ENCODE measurements around the gene GTF2E1.
"Not testable (repeated sequence)": the region's sequence is repeated elsewhere in the genome, so short reads cannot be mapped to it uniquely, and the experiment has no call there.

GTF2E1 gene

DNA sequence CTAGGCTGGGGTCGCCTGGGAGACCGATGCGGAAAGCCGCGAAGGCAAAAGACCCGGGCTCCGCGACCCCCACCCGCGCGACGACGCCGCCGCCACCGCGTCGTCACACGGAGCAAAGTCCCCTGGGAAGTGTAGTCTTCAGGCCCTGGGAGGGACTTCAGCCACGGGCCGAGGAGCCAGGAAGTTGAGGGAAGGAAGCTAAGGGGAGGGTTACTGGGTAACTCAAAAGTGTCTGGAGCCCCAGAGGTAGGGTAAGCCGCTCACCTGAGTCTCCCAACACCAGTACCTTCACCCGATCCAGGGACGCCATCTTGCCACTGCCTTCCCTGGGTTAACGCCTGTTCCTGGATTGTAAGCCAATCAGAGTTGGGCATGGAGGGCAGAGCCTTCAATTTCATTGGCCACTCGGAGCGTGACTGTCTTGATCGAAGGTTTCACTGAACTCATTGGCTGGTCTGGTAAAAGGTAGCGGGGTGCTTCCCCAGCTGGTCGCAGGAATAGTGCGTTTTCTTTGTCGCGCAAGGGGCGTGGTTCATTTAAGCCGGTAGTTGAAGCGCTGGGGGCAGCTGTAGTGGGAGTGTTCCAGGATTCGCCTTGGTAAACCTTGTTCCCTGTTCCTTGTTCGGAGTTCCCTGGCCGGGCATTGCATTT is at the start of gene GTF2E1, which contains the start of gene RABL3:
GTF2E1 (plus strand) TSS at position 547 of the 651 bp plus-strand sequence. CDS start 7,809 bp downstream, outside the sequence.
RABL3 (minus strand) TSS at position 319 of the 651 bp plus-strand sequence; CDS start at position 310, 9 bp downstream.
- peak; percentile 89 for DNase-seq

DNA sequence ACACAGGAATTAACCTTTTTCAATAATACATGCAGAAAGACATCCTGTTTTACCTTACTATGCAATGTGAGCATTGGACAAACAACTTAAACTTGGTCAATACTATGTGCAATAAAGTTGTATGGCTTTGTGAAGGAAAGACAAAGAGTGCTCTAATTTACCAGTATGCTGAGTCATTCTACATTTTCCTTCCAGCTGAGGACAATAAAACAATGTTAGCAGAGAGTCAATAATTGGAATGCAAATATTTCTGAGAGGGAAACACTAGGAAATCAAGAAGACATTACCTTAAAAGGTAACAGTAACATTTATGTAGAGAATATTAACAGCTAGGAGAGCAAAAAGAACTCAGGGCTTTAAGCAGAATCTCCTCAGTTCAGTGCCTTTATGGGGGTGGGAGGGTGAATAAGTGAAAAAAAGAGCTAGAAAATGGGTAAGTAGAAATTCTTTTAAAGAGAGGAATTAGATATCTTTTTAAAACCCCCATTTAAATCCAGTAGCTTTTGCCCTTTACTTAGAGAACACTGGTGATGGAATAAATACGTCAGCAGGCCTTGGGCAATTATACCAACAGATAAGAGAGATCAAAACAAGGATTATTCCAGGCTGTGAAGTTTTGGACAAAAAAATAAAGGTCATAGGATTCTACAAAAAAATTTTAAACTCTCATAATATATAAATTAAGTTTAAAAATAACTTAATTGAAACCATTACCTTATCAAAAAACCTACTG is 48.9 kb upstream of the GTF2E1 start:
- DNase-seq = no peak

DNA sequence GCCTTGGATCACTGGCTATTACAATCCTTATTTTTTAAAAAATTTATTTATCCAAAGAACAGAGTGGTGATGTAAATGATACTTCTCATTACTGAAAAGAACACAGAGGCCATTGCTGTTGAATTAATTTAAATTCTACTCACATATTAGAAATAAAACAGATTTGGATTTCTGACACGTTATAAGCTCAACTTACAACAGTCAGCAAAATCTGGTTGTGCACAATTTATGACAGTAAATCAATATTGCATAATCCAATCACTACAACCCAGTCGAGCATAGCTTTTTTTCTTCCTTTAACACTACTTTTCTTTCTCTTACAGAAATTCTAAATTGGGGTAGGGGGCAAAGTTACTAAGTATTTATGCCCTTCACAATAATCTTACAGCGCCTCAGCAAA is 43.2 kb upstream of the GTF2E1 start:
- no peak for DNase-seq

DNA sequence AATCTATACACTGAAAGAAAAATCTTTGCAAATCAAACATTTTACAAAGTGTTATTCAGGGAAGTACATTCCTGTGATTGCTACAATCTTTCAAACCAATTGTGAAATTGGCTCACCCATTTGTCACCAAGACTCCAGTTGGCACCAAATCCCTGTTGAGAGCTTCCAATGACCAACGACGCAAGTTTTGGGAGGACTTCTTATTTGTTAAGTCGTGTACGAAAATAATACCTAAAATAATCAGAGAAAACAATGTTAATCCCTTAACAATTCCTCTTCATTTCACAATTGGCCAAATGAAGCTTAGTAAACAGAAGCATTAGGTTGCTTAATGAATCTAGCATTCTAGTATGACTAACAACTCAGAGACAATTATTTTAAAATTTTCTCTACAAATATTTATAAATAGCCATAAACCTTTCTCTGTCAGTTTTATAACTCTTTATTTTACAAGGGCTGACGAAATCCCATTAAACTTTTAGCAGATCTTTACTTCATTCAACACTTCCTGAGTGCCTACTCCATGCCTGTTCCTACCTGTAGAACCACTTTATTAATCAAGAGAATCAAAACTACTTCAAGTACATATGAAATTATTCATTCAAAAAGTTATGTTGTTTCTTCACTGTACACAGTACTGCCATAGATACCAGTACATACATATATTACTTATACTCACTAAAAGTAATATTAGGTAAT is 36.5 kb upstream of the GTF2E1 start:
- no peak for DNase-seq

DNA sequence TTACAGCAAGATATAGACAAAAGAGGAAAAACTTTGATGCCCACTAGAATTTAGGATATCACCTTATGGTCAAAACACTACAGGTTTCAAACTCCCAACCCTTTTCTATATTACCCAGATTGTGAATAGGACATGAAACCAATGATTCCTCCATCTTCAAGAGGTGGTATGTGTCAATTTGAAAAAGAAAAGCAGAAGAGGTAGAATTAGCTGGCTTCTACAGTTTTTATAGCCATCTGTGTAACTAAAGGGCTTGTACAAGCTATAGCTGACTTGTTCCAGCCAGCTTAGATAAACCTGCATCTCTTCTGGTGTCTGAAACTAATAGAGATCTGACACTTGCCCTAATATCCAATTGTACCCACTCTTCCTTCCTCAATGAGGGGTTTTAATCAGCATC is 35.6 kb upstream of the GTF2E1 start:
- DNase-seq = no peak

DNA sequence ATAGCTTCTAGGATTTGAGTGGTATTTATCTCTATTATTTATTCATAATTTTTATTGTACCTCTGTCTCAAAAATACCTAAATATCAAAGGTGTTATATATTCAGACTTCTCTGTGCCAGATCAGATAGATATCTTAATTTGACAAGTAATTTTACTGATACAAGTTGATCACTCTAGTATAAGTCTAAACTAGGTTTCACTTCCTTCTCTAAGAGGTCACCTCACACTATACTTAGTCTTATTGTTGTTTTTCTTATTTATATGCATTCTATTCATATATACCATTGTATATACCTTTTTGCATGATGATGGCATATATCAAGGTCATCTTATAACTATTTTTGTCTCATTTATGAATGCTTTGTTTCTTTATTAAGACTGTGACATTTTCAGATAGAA is 34.1 kb upstream of the GTF2E1 start:
- no peak for DNase-seq

DNA sequence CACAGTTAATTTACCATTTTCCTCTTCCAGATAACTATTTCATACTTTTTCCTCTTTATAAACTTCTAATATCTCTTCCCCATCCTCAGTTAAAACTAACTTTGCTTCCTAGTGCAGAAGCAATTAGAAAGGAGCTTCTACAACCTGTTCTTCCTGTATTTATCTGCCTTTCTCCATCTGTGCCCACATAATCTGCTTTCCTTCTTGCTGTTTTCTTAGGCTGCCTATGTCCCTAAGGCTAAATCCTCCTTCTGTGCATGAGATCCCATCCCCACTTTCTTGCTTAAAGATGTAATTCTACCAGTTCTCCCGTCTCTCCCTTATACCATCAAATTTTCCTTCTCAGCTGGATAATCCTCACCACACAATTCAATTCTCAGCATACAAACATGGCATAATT is 32.2 kb upstream of the GTF2E1 start:
- no peak for DNase-seq

DNA sequence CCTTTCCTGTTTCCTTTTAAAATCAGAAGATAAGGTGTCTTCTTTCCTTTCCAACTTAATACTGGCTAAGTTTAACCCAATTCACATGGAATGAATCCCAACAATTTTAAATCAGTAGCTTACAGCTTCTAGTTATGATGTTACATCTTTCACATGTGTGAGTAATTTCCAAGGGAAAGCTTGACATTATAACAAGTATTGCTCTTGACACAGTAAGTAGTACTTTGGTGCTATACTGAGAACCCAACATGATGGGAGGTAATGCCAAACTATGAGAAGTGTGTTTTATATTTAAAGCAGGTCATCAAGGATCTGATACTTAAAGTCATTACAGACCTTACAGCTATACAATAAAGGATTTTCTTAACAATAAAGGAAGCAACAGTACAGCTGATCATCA is 29.3 kb upstream of the GTF2E1 start:
- no peak for DNase-seq

DNA sequence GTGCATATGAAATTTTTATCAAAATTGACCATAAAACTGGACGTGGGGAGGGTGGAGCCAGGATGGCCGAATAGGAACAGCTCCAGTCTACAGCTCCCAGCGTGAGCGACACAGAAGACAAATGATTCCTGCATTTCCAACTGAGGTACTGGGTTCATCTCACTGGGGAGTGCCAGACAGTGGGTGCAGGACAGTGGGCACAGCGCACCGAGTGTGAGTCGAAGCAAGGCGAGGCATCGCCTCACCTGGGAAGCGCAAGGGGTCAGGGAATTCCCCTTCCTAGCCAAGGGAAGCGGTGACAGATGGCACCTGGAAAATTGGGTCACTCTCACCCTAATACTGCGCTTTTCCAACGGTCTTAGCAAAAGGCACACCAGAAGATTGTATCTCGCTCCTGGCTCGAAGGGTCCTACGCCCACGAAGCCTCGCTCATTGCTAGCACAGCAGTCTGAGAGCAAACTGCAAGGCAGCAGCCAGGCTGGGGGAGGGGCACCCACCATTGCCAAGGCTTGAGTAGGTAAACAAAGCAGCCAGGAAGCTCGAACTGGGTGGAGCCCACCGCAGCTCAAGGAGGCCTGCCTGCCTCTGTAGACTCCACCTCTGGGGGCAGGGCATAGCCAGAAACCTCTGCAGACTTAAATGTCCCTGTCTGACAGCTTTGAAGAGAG is 23.2 kb upstream of the GTF2E1 start:
- peak; percentile 48 for DNase-seq

DNA sequence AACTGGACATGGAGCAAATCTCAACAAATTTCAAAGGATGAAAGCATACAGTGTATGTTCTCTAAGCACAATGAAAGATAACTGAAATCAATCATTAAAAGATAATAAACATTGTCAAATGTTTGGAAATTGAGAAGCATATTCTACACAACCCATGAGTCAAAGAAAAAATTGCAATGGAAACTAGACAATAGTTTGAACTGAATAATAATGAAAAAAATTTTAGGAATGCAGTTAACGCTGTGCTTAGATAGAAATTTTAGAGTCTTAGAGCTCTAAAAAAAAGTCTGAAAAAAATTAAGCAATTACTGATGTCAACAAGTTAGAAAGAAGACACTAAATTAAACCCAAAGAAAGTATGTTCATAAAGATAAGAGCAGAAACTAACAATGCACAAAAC is 15.8 kb upstream of the GTF2E1 start:
- DNase-seq = no peak

DNA sequence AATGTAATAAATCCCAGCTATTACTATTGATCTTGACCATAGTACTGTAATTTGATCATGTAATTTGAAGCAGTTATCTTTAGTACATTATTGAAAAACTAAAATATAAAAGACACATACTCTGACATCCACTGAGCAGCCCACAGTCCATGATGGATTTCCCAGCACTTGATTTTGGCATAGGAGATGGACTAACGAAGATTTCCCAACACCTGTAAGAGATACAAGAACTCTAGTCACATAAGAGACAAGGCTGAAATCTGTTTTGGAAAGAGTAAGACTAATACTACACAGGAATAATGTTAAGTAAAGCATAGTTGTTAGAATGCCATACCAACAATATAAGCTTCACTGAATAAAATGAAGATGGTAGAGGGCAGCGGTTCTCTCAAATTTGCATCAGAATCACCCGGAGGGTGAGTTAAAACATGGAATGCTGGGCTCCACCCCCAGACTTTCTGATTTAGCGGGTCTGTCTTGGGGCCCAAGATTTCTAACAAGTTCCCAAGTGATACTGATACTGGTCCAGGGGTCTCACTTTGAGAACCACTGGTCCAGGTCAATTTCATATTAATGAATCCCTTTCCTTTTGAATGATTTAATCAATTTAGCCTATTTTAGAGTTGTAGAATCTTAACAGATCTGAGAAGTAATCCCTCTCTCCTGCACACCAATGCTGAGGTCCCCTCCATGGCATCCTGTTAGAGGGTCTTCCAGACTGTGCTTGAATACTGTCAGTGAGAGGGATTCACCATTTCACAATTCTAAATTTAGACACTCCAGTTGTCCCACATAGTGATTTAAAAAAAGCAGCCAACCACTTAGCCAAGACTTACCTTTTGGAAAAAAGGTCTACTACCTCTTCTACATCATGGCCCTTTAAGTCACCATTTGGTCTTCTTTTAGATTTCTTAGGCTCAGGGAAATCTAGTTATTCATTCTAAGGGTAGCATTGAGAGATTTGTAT is 11.7 kb upstream of the GTF2E1 start:
- DNase-seq = no peak

DNA sequence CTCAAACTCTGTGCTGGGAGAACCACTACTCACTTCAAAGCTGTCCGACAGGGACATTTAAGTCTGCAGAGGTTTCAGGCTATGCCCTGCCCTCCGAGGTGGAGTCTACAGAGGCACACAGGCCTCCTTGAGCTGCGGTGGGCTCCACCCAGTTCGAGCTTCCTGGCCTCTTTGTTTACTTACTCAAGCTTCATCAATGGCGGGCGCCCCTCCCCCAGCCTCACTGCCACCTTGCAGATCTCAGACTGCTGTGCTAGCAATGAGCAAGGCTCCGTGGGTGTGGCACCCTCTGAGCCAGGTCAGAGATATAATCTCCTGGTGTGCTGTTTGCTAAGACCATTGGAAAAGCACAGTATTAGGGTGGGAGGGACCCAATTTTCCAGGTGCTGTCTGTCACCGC is 4.5 kb upstream of the GTF2E1 start:
- not testable (repeated sequence) for DNase-seq

DNA sequence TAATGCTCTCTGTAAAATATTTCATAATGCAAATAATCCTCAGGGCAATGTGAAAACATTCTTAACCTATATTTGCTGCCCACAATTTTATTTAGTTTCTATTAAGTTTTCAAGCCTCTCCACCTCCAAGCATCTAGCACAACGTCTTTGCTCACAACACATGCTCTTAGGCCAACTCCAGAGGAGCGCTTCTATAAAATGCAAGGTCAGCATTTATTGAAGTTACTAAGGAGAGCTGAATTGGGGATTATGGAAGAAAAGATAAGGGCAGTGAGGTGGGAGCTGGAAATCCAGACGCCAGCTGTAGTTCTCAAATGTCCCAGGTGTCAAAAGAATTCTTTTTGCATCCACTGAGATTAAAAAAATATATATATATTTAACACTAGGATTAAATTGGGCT is 1.2 kb upstream of the GTF2E1 start:
- no peak for DNase-seq

DNA sequence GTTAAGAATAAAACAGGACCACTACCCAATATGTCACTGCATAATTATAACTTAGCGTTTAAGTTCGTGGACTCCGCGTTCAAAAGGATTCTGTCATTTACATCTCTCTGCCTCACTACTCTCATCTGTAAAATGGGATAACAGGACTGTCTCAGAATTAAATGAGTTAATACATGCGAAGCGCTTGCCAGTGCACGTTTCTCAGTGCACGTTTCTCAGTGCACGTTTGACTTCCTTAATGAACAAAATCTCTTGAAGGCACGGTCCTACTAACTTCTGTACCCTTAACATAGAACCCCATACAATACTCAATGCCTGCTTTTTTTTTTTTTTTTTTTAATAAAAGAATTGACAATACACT is 727 bp upstream of the GTF2E1 start:
- DNase-seq = no peak

DNA sequence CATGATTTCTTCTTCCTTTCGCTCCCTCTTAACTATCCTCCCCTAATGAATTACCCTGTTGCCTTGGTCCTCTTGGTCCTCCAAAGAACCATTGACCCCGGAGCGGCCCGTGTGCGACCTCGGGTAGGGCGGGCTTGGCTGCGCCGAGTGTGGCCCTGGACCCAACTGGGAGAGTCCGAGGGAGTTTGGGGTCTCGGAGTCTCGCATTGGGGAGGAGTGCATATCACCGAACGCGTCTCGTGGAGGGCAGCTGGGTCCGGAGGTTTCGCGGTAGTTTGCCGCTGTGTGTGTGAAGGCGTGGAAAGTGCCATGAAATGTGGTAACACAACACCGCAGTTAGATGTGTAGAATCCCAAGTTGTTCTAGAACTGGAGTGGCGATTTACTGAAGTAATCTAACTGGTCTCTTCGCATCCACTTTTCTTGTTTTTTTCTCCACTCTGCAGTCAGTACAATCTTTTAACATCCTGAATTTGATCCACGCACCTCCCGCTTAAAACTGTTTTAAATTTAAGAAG is 363 bp downstream of the GTF2E1 start:
- DNase-seq = no peak

DNA sequence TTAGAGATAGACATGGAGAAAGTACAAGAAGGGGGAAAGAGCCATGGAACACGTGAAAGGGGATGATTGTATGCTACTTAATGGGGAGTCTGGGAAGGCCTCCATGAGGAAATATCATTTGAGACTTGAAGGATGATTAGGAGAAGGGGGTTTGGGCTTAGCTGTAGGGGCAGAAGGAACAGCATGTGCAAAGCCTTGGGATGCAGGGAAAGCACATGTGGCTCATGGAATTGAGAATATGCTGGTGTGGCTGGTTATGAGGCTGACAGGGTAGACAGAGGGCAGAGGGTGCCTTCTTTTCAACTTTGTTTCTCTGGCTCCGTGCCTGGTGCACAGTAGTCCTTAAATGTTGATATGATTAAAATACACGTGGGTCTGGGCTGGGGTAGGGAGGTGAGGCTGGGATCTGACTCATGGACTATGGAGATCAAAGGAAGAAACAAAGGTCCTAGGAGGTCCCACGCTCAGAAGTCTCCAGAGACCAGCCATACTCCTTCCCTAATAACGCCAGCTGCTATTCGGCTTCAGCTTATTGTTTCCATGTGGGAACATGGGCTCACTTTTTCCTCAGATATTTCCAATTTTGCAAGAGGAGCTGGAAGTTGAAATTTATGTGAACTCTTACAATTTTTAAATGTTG is 1.1 kb downstream of the GTF2E1 start:
- no peak for DNase-seq

DNA sequence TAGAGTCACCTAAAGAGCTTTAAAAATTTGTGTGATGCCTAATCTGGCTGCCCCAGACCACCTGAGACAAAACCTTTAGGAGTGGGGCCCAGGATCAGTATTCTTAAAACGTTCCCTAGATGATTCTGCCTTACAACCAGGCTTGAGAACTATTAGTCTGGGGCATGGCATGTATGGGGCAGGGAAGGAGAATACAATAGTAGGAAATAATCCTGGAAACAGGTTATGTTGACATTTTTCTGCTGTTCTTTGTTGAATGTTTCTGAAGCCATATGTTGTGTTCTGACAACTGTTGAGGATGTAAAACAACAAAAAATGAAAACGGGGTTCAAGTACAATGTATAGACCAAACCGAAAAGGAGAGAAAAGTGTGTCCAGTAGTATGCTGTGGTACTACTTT is 2.9 kb downstream of the GTF2E1 start:
- DNase-seq = no peak

DNA sequence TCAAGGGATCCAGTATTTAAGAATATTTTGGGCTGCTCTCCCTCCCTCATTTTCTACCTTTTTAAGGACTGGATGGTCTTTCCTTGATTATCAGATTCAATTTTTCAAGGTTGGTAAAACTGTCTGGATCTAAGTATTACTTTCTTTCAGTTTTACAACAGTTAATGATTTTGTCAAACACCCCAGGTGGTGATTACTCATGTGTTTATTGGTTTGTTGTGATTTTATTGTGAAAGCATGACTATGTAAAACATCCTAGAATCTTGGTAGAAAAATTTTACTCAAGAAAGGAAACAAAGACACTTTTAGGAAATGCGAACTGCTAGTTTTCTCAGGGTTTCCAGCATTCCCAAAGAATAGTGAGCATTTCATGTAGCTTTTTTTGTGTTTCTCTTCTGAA is 7.3 kb downstream of the GTF2E1 start:
- DNase-seq = no peak

DNA sequence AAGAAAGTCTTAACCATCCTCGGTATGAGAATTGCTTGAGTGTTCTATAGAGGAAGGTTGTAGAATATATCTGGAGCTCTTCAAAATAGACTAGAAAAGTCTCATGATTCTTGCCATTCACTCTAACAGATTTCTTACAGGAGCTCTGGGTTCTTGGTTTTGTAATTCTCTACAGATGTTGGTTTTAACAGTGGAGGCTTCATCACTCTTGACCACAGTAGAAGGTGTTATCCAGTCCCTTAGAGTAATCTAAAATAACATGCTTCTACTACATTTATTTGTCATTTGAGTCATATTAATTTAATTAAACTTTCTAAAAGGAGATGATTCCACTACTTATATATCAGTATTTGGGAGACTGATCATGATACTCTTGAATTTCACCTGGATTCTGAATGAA is 9.7 kb downstream of the GTF2E1 start:
- no peak for DNase-seq

DNA sequence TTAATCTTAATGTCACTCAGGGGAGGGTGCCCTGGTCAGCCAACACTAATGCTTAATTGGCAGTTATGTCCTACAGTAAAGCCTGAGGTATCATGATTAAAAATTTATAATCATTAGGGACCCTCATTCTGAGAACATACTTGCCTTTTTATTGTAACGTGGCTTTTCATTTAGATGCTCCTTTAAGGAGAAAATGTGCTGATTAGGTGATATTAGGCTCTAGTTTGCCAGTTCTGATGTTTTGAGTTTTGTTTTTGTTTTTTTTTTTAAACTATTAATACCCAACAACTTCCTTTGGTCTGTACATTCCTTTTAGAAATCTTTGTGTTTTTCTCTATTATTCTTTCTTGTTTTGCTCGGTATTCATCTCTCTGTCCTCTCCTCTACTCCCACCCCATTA is 10.3 kb downstream of the GTF2E1 start:
- no peak for DNase-seq

DNA sequence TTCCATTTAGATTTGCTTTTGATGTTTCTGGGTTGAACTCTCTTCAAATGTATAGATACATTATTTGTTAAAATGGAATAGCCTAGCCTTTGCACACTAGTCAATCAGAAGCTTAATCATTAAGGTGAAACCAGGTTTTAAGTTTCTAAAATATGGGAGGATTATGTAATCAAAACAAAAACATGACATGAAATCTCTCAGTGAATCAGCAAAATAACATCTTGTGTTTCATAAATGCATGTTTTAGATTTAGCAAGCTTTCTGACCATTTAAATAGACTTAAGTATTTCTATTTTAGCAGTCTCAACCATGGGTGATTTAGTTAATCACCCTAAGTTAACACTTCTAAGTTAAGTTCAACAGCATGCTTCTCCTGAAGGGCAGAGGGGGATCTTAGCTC is 11.3 kb downstream of the GTF2E1 start:
- no peak for DNase-seq

DNA sequence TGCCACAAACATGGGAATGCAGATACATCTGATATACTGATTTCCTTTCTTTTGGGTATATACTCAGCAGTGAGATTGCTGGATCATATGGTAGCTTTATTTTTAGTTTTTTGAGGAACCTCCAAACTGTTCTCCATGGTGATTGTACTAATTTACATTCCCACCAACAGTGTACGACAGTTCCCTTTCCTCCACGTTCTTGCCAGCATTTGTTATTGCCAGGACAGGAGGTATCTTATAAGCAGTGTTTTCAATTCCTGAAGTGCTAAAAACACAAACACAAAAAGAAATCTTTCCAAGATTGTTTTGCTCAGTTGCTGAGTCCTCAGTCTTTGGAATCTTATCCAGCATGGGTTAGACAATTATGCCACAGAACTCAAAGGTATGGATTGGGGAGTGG is 13.5 kb downstream of the GTF2E1 start:
- no peak for DNase-seq

Measured in activated CD4-positive, CD25-positive, alpha-beta regulatory T cell treated with anti-CD3 and anti-CD28 coated beads, Interleukin-2, amount 50 U/mL, for 72 hours (primary cell).